Calu3 (cell line): ENCODE results near the gene ZFYVE19. TPM values are rescaled to one million over a fixed set of nuclear protein-coding genes. Genes with fewer than 3 reads are reported as not detected.

Experiments
- BruUV-seq: library from RNA; stranded (reverse); fragments of 400-500 nt; replicated peaks from 2 replicates; lab custom pipeline; 2021; lab: Mats Ljungman, UMichigan
- CTCF ChIA-PET: fragments of 300-600 bp; sonication (Branson Sonifier 250); formaldehyde crosslinking; loops from one replicate; lab custom pipeline; 2022; ENCODE audit warnings: antibody characterized with exemption; lab: Charles Lee
- DNase-seq: peaks from one replicate; pipeline ENCODE4 v3.0.0; 2022
- H3K27ac Mint-ChIP-seq: one replicate; pipeline ENCODE4 v1.8.0; 2022; ENCODE audit warnings: mixed read lengths; ENCODE audit not compliant: unreplicated experiment
- H3K27me3 Mint-ChIP-seq: one replicate; pipeline ENCODE4 v1.8.0; 2022; ENCODE audit warnings: mixed read lengths; ENCODE audit not compliant: unreplicated experiment
- H3K36me3 Mint-ChIP-seq: one replicate; pipeline ENCODE4 v1.8.0; 2022; ENCODE audit warnings: mild to moderate bottlenecking, moderate library complexity, mixed read lengths; ENCODE audit not compliant: insufficient read depth, unreplicated experiment
- H3K4me1 Mint-ChIP-seq: one replicate; pipeline ENCODE4 v1.8.0; 2022; ENCODE audit warnings: mild to moderate bottlenecking, low read depth, mixed read lengths; ENCODE audit not compliant: unreplicated experiment
- H3K4me3 Mint-ChIP-seq: one replicate; pipeline ENCODE4 v1.8.0; 2022; ENCODE audit warnings: mild to moderate bottlenecking, low read depth, moderate library complexity, mixed read lengths; ENCODE audit not compliant: unreplicated experiment
- H3K9me3 Mint-ChIP-seq: one replicate; pipeline ENCODE4 v1.8.0; 2022; ENCODE audit warnings: low read depth, mixed read lengths; ENCODE audit not compliant: unreplicated experiment
- intact Hi-C: fragments of 100-400 bp; cut with micrococcal nuclease; formaldehyde crosslinking; loops from one replicate; pipeline ENCODE4 v1.10.0; 2022; ENCODE audit not compliant: unreplicated experiment
- total RNA-seq: library from RNA; stranded (reverse); gene quantifications from 2 replicates; pipeline ENCODE4 v1.2.3, GENCODE V29; 2022
- TF ChIP-seq, protein P1 (sequence below): fragments of 200-600 bp; IDR thresholded peaks from one replicate; pipeline ENCODE4 v1.8.0; 2022; ENCODE audit warnings: antibody characterized with exemption; ENCODE audit not compliant: unreplicated experiment

Gene ZFYVE19
- total RNA-seq, 1 experiment from 2014 or later, result 13.9 TPM

DNA sequence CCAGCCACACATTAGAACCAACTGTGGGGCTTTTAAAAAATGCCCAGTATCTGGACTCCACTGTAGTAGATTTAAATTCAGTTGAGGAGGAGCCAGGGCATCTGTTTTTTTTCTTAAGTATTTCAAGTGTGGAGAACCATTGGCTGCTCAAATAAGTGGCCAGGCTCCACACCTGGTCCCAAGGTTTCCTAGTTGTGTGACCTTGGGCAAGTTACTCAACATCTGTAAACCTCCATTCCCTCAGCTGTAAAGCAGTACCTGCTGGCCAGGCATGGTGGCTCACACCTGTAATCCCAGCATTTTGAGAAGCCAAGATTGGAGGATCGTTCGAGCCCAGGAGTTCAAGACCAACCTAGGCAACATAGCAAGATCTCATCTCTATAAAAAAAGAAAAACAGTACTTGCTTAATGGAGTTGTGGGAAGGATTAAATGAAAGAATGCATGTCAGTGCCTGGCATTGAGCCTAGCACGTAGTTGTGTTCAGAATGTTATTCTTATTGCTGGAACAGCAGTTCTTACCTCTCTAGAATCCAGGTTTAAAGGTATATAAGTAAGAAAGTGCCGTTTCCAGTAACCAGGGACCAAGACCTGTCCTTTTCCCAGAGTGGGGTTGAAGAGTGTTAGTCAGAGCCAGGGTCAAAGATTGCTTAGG, 19.7 kb downstream of the ZFYVE19 start:
- intact Hi-C loops, result no loop called here
- no peaks in the 10 kb centered on the region for H3K27me3 Mint-ChIP-seq
- CTCF ChIA-PET, result no interaction called here
- no peak for DNase-seq
- H3K27ac Mint-ChIP-seq, result no peak overlapping the region
- H3K9me3 Mint-ChIP-seq, result no peaks in the 10 kb centered on the region
- no peak overlapping the region for H3K4me3 Mint-ChIP-seq
- TF ChIP-seq, protein P1, sequence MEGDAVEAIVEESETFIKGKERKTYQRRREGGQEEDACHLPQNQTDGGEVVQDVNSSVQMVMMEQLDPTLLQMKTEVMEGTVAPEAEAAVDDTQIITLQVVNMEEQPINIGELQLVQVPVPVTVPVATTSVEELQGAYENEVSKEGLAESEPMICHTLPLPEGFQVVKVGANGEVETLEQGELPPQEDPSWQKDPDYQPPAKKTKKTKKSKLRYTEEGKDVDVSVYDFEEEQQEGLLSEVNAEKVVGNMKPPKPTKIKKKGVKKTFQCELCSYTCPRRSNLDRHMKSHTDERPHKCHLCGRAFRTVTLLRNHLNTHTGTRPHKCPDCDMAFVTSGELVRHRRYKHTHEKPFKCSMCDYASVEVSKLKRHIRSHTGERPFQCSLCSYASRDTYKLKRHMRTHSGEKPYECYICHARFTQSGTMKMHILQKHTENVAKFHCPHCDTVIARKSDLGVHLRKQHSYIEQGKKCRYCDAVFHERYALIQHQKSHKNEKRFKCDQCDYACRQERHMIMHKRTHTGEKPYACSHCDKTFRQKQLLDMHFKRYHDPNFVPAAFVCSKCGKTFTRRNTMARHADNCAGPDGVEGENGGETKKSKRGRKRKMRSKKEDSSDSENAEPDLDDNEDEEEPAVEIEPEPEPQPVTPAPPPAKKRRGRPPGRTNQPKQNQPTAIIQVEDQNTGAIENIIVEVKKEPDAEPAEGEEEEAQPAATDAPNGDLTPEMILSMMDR, result no peak
- H3K36me3 Mint-ChIP-seq, result no peaks in the 10 kb centered on the region
- peaks cover 8% of the 10 kb centered on the region for H3K4me1 Mint-ChIP-seq
- no TSS peak for BruUV-seq

DNA sequence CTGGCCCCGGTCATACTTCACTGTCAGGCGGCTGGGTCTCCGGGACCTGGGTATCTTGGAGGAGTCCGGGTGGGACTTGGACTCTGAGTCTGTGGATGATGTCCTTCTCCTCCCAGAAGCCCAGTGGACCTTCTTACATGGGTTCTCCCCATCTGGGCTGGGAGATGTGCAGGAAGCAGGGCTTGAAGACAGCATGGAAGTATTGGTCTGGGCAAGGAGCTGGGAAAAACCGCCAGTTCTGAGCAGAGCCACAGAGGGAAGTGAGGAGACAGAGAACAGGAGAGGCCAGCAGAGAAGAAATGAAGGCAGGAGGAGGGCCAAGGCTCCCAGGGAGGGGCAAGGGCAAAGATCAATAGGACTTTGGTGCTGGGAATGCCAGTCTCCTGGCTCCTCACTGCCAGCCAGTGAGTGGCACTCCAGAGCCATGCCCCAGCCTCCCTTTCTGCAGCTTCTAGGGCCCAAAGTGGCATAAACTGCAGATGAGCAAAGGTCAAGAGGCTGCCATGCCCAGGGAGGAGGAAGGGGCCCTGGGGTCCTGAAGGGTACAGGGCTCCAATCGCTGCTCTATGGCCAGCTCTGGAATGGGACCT, 21.7 kb downstream of the ZFYVE19 start, which contains the start of gene PPP1R14D:
Gene PPP1R14D (minus strand): TSS at position 262 of the 590 bp plus-strand sequence. CDS start 67 bp downstream, at position 195.
- intact Hi-C loops, result no loop called here
- TF ChIP-seq, protein P1, result no peak
- Mint-ChIP-seq H3K27me3 (no peaks in the 10 kb centered on the region), H3K27ac (no peak within 1 kb of the TSS), H3K36me3 (no peaks in the 10 kb centered on the region), H3K4me3 (no peak within 1 kb of the TSS), H3K4me1 (peaks cover 8% of the 10 kb centered on the region), H3K9me3 (no peaks in the 10 kb centered on the region)
- no peak for DNase-seq
- CTCF ChIA-PET, result no interaction called here
- BruUV-seq, result no TSS peak

DNA sequence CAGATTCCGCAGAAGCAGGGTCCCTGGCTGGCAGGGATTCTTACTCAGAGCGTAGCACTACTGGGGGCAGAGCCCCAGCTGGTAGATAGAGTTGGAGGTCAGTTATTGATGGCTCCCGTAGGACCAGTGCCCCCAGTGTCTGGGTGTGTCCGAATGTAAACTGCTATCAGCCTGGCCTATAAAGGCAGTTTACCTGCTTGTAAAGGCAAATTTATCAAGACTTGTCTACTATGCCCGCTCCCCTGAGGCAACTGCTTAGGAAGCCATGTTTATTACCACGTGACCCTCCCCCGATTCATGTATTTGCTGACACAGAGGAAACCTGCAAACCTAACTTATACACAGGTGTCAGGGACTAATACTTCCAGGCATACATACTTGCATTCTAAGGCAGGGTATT, 22.2 kb downstream of the ZFYVE19 start:
- TF ChIP-seq, protein P1, result no peak
- Mint-ChIP-seq H3K27ac (no peak overlapping the region), H3K27me3 (no peaks in the 10 kb centered on the region), H3K36me3 (no peaks in the 10 kb centered on the region), H3K4me3 (no peak overlapping the region), H3K4me1 (peaks cover 8% of the 10 kb centered on the region), H3K9me3 (no peaks in the 10 kb centered on the region)
- intact Hi-C loops, result no loop called here
- BruUV-seq, result no TSS peak
- CTCF ChIA-PET, result no interaction called here
- no peak for DNase-seq

DNA sequence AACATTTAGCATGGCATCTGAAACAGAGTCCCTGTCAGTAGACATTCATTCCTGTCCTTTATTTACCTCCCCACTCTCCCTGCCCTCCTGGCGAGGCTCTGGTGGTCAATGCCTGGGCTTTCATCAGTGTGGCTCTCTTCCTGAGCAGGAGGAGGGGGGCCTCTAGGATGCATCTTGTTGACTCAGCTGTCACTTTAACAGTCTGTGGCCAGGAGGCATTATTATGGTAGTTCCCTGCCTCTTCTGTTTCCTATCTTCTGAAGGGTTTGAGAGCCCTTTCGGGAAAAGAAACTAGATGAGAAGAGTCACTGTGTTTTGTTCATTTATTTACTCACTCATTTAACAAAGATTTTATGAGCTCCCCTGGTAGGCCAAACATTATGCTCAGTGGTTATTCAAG, 24.0 kb downstream of the ZFYVE19 start:
- no TSS peak for BruUV-seq
- TF ChIP-seq, protein P1, result no peak
- H3K27me3 Mint-ChIP-seq, result no peaks in the 10 kb centered on the region
- peaks cover 8% of the 10 kb centered on the region for H3K4me1 Mint-ChIP-seq
- intact Hi-C loops, result no loop called here
- H3K4me3 Mint-ChIP-seq, result no peak overlapping the region
- H3K36me3 Mint-ChIP-seq, result no peaks in the 10 kb centered on the region
- CTCF ChIA-PET, result no interaction called here
- H3K27ac Mint-ChIP-seq, result no peak overlapping the region
- no peak for DNase-seq
- H3K9me3 Mint-ChIP-seq, result no peaks in the 10 kb centered on the region
